HEK293 (cell line): ENCODE data around the gene HLA-DMB.

ENCODE experiments used
- CTCF ChIA-PET: fragments of 350-600 bp; formaldehyde crosslinking; extraction: SDS; loops from one replicate; lab custom pipeline; 2021; ENCODE audit warnings: antibody characterized with exemption; lab: Yijun Ruan, JAX
- POLR2A ChIA-PET: fragments of 300-600 bp; formaldehyde crosslinking; extraction: SDS; loops from one replicate; lab custom pipeline; 2020; ENCODE audit warnings: antibody characterized with exemption, inconsistent platforms; lab: Yijun Ruan, JAX
- H3K27ac ChIP-seq: fragments of 200-500 bp; sonication (Bioruptor generic); 2 replicates; pipeline ENCODE4 v1.5.1; 2014; ENCODE audit warnings: low read depth, low read length, control low read depth, inconsistent platforms; ENCODE audit errors: extremely low read depth
- H3K36me3 ChIP-seq, 2 experiments: fragments of 200-500 bp in 1 of 2; sonication (Bioruptor generic) in 1 of 2; 1 replicate in 1 of 2; 2 replicates in 1 of 2; pipeline ENCODE4 v1.5.1; 2014 to 2017; ENCODE audit warnings: inconsistent platforms in 2 of 2, low read length in 2 of 2; ENCODE audit not compliant: control insufficient read depth in 2 of 2, insufficient read depth in 1 of 2
- H3K4me1 ChIP-seq: fragments of 200-500 bp; sonication (Bioruptor generic); 2 replicates; pipeline ENCODE4 v1.5.1; 2014; ENCODE audit warnings: mild to moderate bottlenecking, low read length, inconsistent platforms; ENCODE audit not compliant: control insufficient read depth, insufficient read depth
- H3K4me3 ChIP-seq: 2 replicates; pipeline ENCODE4 v1.5.1; 2011; ENCODE audit warnings: low read depth, mild to moderate bottlenecking, control low read depth, low read length, moderate library complexity
- H3K9me3 ChIP-seq: fragments of 200-500 bp; sonication (Bioruptor generic); 2 replicates; pipeline ENCODE4 v1.5.1; 2014; ENCODE audit warnings: low read depth, low read length, inconsistent platforms; ENCODE audit not compliant: control insufficient read depth, insufficient read depth
- GLIS2 ChIP-seq: fragments of 450-650 bp; formaldehyde crosslinking; IDR thresholded peaks from 2 replicates; pipeline ENCODE4 v1.5.1; 2016; ENCODE audit warnings: missing biosample characterization, missing genetic modification characterization
- SALL2 ChIP-seq: fragments of 450-650 bp; formaldehyde crosslinking; IDR thresholded peaks from 2 replicates; pipeline ENCODE4 v1.5.0; 2017; ENCODE audit warnings: missing biosample characterization, mild to moderate bottlenecking, missing genetic modification characterization, borderline replicate concordance
- ZBTB21 ChIP-seq: fragments of 450-650 bp; formaldehyde crosslinking; IDR thresholded peaks from 2 replicates; pipeline ENCODE4 v1.5.1; 2017; ENCODE audit warnings: missing biosample characterization, missing genetic modification characterization
- ZBTB48 ChIP-seq: fragments of 450-650 bp; formaldehyde crosslinking; IDR thresholded peaks from 2 replicates; pipeline ENCODE4 v1.5.1; 2016; ENCODE audit warnings: missing biosample characterization, missing genetic modification characterization
- ZEB2 ChIP-seq: fragments of 450-650 bp; formaldehyde crosslinking; IDR thresholded peaks from 2 replicates; pipeline ENCODE4 v1.5.1; 2016; ENCODE audit warnings: missing biosample characterization, missing genetic modification characterization
- ZNF10 ChIP-seq: fragments of 450-650 bp; formaldehyde crosslinking; IDR thresholded peaks from 2 replicates; pipeline ENCODE4 v1.5.1; 2017; ENCODE audit warnings: missing biosample characterization, missing genetic modification characterization
- ZNF133 ChIP-seq: fragments of 450-650 bp; formaldehyde crosslinking; IDR thresholded peaks from 2 replicates; pipeline ENCODE4 v1.5.1; 2016; ENCODE audit warnings: missing biosample characterization, missing genetic modification characterization
- ZNF302 ChIP-seq: fragments of 450-650 bp; formaldehyde crosslinking; IDR thresholded peaks from 2 replicates; pipeline ENCODE4 v1.5.1; 2016; ENCODE audit warnings: missing biosample characterization, missing genetic modification characterization, low read depth
- ZNF423 ChIP-seq: fragments of 450-650 bp; formaldehyde crosslinking; IDR thresholded peaks from 2 replicates; pipeline ENCODE4 v1.5.1; 2016; ENCODE audit warnings: missing biosample characterization, missing genetic modification characterization
- ZNF48 ChIP-seq: fragments of 450-650 bp; formaldehyde crosslinking; IDR thresholded peaks from 2 replicates; pipeline ENCODE4 v1.5.1; 2016; ENCODE audit warnings: missing biosample characterization, missing genetic modification characterization
- ZNF585B ChIP-seq: fragments of 450-650 bp; formaldehyde crosslinking; IDR thresholded peaks from 2 replicates; pipeline ENCODE4 v1.5.1; 2016; ENCODE audit warnings: missing biosample characterization, missing genetic modification characterization
- ZNF624 ChIP-seq: fragments of 450-650 bp; formaldehyde crosslinking; IDR thresholded peaks from 2 replicates; pipeline ENCODE4 v1.5.1; 2017; ENCODE audit warnings: missing biosample characterization, missing genetic modification characterization
- ZNF660 ChIP-seq: fragments of 450-650 bp; IDR thresholded peaks from 2 replicates; pipeline ENCODE4 v1.5.1; 2018; ENCODE audit warnings: missing biosample characterization, mild to moderate bottlenecking, missing genetic modification characterization
- ZNF670 ChIP-seq: fragments of 450-650 bp; formaldehyde crosslinking; IDR thresholded peaks from 2 replicates; pipeline ENCODE4 v1.5.1; 2016; ENCODE audit warnings: missing biosample characterization, missing genetic modification characterization, low read depth
- TF ChIP-seq, protein P1 (sequence below): fragments of 450-650 bp; formaldehyde crosslinking; IDR thresholded peaks from 2 replicates; pipeline ENCODE4 v1.5.1; 2016; ENCODE audit warnings: missing biosample characterization, missing genetic modification characterization
- TF ChIP-seq, protein P2 (sequence below): fragments of 450-650 bp; formaldehyde crosslinking; IDR thresholded peaks from 2 replicates; pipeline ENCODE4 v1.5.1; 2016; ENCODE audit warnings: missing biosample characterization, missing genetic modification characterization
- TF ChIP-seq, protein P3 (sequence below): fragments of 450-650 bp; formaldehyde crosslinking; IDR thresholded peaks from 2 replicates; pipeline ENCODE4 v1.5.1; 2016; ENCODE audit warnings: missing biosample characterization, missing genetic modification characterization
- TF ChIP-seq, protein P4 (sequence below): fragments of 450-650 bp; formaldehyde crosslinking; IDR thresholded peaks from 2 replicates; pipeline ENCODE4 v1.5.1; 2016; ENCODE audit warnings: missing biosample characterization, missing genetic modification characterization
- TF ChIP-seq, protein P5 (sequence below): fragments of 450-650 bp; IDR thresholded peaks from 2 replicates; pipeline ENCODE4 v1.5.1; 2018; ENCODE audit warnings: missing biosample characterization, mild to moderate bottlenecking, missing genetic modification characterization

Gene HLA-DMB

DNA sequence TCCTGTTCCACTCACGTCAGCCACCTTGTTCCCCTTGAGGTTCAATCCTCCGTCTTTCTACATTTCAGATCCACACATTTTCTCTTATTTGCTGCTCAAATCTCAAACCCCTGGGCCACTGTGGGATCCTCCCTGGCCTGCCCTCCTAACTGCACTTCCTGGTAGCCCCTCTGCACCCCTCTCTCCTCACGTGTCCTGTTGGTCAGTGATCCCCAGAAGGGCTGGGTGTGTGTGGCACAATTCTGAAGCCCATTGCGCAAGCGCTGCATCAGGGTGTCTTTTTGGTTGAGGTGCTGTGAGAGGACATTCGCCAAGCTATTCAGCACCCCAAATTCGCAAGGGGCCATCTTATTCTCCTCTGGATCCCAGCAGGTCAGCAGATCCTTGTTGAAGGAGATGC lies 2.3 kb downstream of the HLA-DMB start:
- ChIA-PET POLR2A (no interaction called here), CTCF (interaction anchor here (0.8 to 10.3 kb wide), 5 partner anchors 10 to 47 kb away, joined by 3 to 109 read pairs (median 6); partner anchors contain the start of genes BRD2 and HLA-DMA)
- Histone ChIP-seq H3K4me1 (no peaks in the 10 kb centered on the region), H3K36me3 (no peaks in the 10 kb centered on the region), H3K27ac (no peak overlapping the region)
- TF ChIP-seq, protein P1, sequence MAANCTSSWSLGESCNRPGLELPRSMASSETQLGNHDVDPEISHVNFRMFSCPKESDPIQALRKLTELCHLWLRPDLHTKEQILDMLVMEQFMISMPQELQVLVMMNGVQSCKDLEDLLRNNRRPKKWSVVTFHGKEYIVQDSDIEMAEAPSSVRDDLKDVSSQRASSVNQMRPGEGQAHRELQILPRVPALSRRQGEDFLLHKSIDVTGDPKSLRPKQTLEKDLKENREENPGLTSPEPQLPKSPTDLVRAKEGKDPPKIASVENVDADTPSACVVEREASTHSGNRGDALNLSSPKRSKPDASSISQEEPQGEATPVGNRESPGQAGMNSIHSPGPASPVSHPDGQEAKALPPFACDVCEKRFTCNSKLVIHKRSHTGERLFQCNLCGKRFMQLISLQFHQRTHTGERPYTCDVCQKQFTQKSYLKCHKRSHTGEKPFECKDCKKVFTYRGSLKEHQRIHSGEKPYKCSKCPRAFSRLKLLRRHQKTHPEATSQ, result no peak
- TF ChIP-seq, protein P2, sequence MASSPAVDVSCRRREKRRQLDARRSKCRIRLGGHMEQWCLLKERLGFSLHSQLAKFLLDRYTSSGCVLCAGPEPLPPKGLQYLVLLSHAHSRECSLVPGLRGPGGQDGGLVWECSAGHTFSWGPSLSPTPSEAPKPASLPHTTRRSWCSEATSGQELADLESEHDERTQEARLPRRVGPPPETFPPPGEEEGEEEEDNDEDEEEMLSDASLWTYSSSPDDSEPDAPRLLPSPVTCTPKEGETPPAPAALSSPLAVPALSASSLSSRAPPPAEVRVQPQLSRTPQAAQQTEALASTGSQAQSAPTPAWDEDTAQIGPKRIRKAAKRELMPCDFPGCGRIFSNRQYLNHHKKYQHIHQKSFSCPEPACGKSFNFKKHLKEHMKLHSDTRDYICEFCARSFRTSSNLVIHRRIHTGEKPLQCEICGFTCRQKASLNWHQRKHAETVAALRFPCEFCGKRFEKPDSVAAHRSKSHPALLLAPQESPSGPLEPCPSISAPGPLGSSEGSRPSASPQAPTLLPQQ, result no peak
- TF ChIP-seq ZNF133 (tag by site-specific recombination), result no peak
- no peak for TF ChIP-seq ZNF48 (tag by site-specific recombination)
- no peak for TF ChIP-seq ZNF624
- TF ChIP-seq, protein P3, sequence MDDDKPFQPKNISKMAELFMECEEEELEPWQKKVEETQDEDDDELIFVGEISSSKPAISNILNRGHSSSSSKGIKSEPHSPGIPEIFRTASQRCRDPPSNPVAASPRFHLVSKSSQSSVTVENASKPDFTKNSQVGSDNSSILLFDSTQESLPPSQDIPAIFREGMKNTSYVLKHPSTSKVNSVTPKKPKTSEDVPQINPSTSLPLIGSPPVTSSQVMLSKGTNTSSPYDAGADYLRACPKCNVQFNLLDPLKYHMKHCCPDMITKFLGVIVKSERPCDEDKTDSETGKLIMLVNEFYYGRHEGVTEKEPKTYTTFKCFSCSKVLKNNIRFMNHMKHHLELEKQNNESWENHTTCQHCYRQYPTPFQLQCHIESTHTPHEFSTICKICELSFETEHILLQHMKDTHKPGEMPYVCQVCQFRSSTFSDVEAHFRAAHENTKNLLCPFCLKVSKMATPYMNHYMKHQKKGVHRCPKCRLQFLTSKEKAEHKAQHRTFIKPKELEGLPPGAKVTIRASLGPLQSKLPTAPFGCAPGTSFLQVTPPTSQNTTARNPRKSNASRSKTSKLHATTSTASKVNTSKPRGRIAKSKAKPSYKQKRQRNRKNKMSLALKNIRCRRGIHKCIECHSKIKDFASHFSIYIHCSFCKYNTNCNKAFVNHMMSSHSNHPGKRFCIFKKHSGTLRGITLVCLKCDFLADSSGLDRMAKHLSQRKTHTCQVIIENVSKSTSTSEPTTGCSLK, result no peak
- no peak for TF ChIP-seq ZNF585B (tag by site-specific recombination)
- TF ChIP-seq ZBTB48 (tag by site-specific recombination), result no peak
- TF ChIP-seq ZEB2, result no peak
- no peak for TF ChIP-seq ZNF423 (tag by site-specific recombination)
- TF ChIP-seq ZBTB21 (tag by site-specific recombination), result no peak
- TF ChIP-seq, all 188 proteins: peak for 0
- Histone ChIP-seq H3K4me3 (no peak overlapping the region), H3K9me3 (no peaks in the 10 kb centered on the region)

DNA sequence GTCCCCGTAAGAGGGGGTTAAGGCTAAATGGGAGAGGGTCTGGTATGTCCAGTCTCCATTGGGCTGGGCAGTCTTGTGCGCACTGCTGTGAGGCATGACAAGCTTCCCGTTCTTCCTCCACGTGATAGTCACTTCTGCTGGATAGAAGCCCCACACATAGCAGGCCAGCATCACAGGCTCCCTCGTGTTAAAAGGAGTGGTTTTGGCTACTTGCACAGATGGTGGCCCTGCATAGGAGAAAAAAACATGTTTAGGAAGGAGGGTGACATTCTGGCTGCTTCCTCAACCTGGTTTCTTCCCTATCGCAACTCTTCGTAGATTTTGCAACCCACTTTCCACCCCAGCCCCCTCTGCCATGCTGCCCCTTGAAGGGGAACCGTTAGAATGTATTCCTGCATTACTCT lies 3.6 kb downstream of the HLA-DMB start:
- no peaks in the 10 kb centered on the region for H3K9me3 ChIP-seq
- CTCF ChIA-PET, result interaction anchor here (1.0 to 10.3 kb wide), 3 partner anchors 11 to 47 kb away, joined by 3 to 109 read pairs (median 67); partner anchors contain the start of gene HLA-DMA
- no peak for TF ChIP-seq ZNF10 (tag by site-specific recombination)
- TF ChIP-seq, protein P4, sequence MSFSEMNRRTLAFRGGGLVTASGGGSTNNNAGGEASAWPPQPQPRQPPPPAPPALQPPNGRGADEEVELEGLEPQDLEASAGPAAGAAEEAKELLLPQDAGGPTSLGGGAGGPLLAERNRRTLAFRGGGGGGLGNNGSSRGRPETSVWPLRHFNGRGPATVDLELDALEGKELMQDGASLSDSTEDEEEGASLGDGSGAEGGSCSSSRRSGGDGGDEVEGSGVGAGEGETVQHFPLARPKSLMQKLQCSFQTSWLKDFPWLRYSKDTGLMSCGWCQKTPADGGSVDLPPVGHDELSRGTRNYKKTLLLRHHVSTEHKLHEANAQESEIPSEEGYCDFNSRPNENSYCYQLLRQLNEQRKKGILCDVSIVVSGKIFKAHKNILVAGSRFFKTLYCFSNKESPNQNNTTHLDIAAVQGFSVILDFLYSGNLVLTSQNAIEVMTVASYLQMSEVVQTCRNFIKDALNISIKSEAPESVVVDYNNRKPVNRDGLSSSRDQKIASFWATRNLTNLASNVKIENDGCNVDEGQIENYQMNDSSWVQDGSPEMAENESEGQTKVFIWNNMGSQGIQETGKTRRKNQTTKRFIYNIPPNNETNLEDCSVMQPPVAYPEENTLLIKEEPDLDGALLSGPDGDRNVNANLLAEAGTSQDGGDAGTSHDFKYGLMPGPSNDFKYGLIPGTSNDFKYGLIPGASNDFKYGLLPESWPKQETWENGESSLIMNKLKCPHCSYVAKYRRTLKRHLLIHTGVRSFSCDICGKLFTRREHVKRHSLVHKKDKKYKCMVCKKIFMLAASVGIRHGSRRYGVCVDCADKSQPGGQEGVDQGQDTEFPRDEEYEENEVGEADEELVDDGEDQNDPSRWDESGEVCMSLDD (tag by site-specific recombination), result no peak
- no peak for TF ChIP-seq ZNF302
- no peak for TF ChIP-seq GLIS2 (tag by site-specific recombination)
- TF ChIP-seq, protein P5, sequence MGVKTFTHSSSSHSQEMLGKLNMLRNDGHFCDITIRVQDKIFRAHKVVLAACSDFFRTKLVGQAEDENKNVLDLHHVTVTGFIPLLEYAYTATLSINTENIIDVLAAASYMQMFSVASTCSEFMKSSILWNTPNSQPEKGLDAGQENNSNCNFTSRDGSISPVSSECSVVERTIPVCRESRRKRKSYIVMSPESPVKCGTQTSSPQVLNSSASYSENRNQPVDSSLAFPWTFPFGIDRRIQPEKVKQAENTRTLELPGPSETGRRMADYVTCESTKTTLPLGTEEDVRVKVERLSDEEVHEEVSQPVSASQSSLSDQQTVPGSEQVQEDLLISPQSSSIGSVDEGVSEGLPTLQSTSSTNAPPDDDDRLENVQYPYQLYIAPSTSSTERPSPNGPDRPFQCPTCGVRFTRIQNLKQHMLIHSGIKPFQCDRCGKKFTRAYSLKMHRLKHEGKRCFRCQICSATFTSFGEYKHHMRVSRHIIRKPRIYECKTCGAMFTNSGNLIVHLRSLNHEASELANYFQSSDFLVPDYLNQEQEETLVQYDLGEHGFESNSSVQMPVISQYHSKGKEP, result no peak
- TF ChIP-seq ZNF670 (tag by site-specific recombination), result no peak
- no peak for TF ChIP-seq SALL2 (tag by site-specific recombination)
- TF ChIP-seq ZNF660 (tag by site-specific recombination), result no peak
- H3K27ac ChIP-seq, result no peak overlapping the region
- H3K4me3 ChIP-seq, result no peak overlapping the region
- POLR2A ChIA-PET, result interaction anchor here (2.1 kb wide), 1 partner anchor 43 kb away, joined by 6 read pairs; no protein-coding TSS in a partner anchor
- H3K4me1 ChIP-seq, result no peaks in the 10 kb centered on the region
- no peaks in the 10 kb centered on the region for H3K36me3 ChIP-seq
